Keratinocyte (primary cell): ENCODE data around the gene BICDL1. TPM values are rescaled to one million over a fixed set of nuclear protein-coding genes. Genes with fewer than 3 reads are reported as not detected.

Source experiments
- DNase-seq: peaks from one replicate; pipeline ENCODE4 v3.0.0-alpha.2; 2011; ENCODE audit warnings: low read depth, missing footprints, low spot score
- FAIRE-seq: peaks from 2 replicates; lab custom pipeline; 2011; peaks lifted over from hg19 to GRCh38; lab: Jason Lieb, UNC
- H2AFZ ChIP-seq: 2 replicates; pipeline ENCODE4 v1.6.0; 2012; ENCODE audit warnings: low read length, control low read depth, inconsistent platforms; ENCODE audit not compliant: control insufficient read depth
- H3K27ac ChIP-seq: 2 replicates; pipeline ENCODE4 v1.5.1; 2011; ENCODE audit warnings: low read length; ENCODE audit not compliant: control insufficient read depth, insufficient read depth
- H3K27me3 ChIP-seq: 3 replicates; pipeline ENCODE4 v1.6.0; 2011; ENCODE audit warnings: low read length; ENCODE audit not compliant: control insufficient read depth, insufficient read depth; ENCODE audit errors: extremely low read depth
- H3K36me3 ChIP-seq, 2 experiments: 2 replicates in 1 of 2; 3 replicates in 1 of 2; pipeline ENCODE4 v1.5.1; 2011; ENCODE audit warnings: low read length in 2 of 2, mild to moderate bottlenecking in 1 of 2; ENCODE audit not compliant: control insufficient read depth in 2 of 2, insufficient read depth in 2 of 2; ENCODE audit errors: extremely low read depth in 1 of 2
- H3K4me1 ChIP-seq: 3 replicates; pipeline ENCODE4 v1.5.1; 2011; ENCODE audit warnings: low read length; ENCODE audit not compliant: control insufficient read depth, insufficient read depth; ENCODE audit errors: extremely low read depth
- H3K4me2 ChIP-seq: 3 replicates; pipeline ENCODE4 v1.6.0; 2011; ENCODE audit warnings: low read depth, low read length; ENCODE audit not compliant: control insufficient read depth, insufficient read depth; ENCODE audit errors: extremely low read depth
- H3K4me3 ChIP-seq, 3 experiments: fragments of 200-600 bp in 1 of 3; sonication (generic) in 1 of 3; 2 replicates in 2 of 3; 3 replicates in 1 of 3; pipeline ENCODE4 v1.5.1; 2011 to 2016; ENCODE audit warnings: low read length in 3 of 3, mild to moderate bottlenecking in 3 of 3, control low read depth in 2 of 3, inconsistent platforms in 1 of 3, low read depth in 1 of 3, mixed read lengths in 1 of 3, mixed run types in 1 of 3, moderate library complexity in 1 of 3; ENCODE audit not compliant: control insufficient read depth in 2 of 3, insufficient read depth in 2 of 3; ENCODE audit errors: extremely low read depth in 1 of 3
- H3K79me2 ChIP-seq: 2 replicates; pipeline ENCODE4 v1.6.0; 2012; ENCODE audit warnings: low read length; ENCODE audit not compliant: control insufficient read depth, insufficient read depth
- H3K9ac ChIP-seq: 3 replicates; pipeline ENCODE4 v1.6.0; 2011; ENCODE audit warnings: low read length; ENCODE audit not compliant: control insufficient read depth, insufficient read depth; ENCODE audit errors: extremely low read depth
- H3K9me1 ChIP-seq: 3 replicates; pipeline ENCODE4 v1.6.0; 2011; ENCODE audit warnings: low read length; ENCODE audit not compliant: control insufficient read depth, insufficient read depth; ENCODE audit errors: extremely low read depth
- H3K9me3 ChIP-seq: 2 replicates; pipeline ENCODE4 v1.5.1; 2012; ENCODE audit warnings: low read depth, low read length; ENCODE audit not compliant: control insufficient read depth
- H4K20me1 ChIP-seq: 3 replicates; pipeline ENCODE4 v1.6.0; 2011; ENCODE audit warnings: low read length; ENCODE audit not compliant: control insufficient read depth, insufficient read depth; ENCODE audit errors: extremely low read depth
- CTCF ChIP-seq, 3 experiments: IDR thresholded peaks in 1 of 3; conservative IDR thresholded peaks in 1 of 3; optimal IDR thresholded peaks in 1 of 3; 2 replicates in 2 of 3; 3 replicates in 1 of 3; pipeline versions ENCODE3 to v1.5.1; 2011; ENCODE audit warnings: low read length in 3 of 3, mild to moderate bottlenecking in 3 of 3, moderate library complexity in 2 of 3, control low read depth in 1 of 3, inconsistent platforms in 1 of 3; ENCODE audit not compliant: insufficient read depth in 2 of 3; ENCODE audit errors: extremely low read depth in 1 of 3
- EZH2 ChIP-seq: IDR thresholded peaks from one replicate; pipeline ENCODE4 v1.6.1; 2012; ENCODE audit warnings: inconsistent platforms, mild to moderate bottlenecking, low read length, moderate library complexity
- dilution Hi-C: fragments of 300-500 bp; cut with MboI; formaldehyde crosslinking; loops from one replicate; pipeline ENCODE4 v1.7.0; 2020; ENCODE audit warnings: low sequenced_read_pairs; ENCODE audit not compliant: extremely low pct_ligation_motif_present
- polyA plus RNA-seq, 5 experiments: library from polyadenylated mRNA; depleted of rRNA in 3 of 5; stranded (reverse) in 3 of 5; stranded (forward) in 1 of 5; unstranded in 1 of 5; fragments of >200 nt; gene quantifications; 1 replicate in 1 of 5; 2 replicates in 3 of 5; 3 replicates in 1 of 5; pipeline versions ENCODE4 v1.2.1 to v1.2.3, GENCODE V29; 2011 to 2012; ENCODE audit warnings: missing spikeins in 2 of 5, low read depth in 1 of 5, low replicate concordance in 1 of 5

BICDL1 gene
- polyA plus RNA-seq, 1 donor (not counting 4 experiments of a cell fraction or from before 2014, with no cell fraction given): 6.4 TPM

GRCh38 chr12:120090626-120091295 is 101.7 kb downstream of the BICDL1 start:
- H3K4me3 ChIP-seq: no peak overlapping the region
- no peaks in the 10 kb centered on the region for H3K27me3 ChIP-seq
- H3K4me1 ChIP-seq: peaks cover 16% of the 10 kb centered on the region
- no peak overlapping the region for H3K4me2 ChIP-seq
- FAIRE-seq (no peak), DNase-seq (no peak)
- H3K9me1 ChIP-seq: no peaks in the 10 kb centered on the region
- no peak overlapping the region for H2AFZ ChIP-seq
- no peaks in the 10 kb centered on the region for H3K79me2 ChIP-seq
- peaks cover 8 to 15% of the 10 kb centered on the region in 2 experiments for H3K36me3 ChIP-seq
- dilution Hi-C loops: no loop called here
- H3K9ac ChIP-seq: no peak overlapping the region
- no peak overlapping the region for H3K27ac ChIP-seq
- no peaks in the 10 kb centered on the region for H3K9me3 ChIP-seq
- TF ChIP-seq CTCF (optimal IDR thresholded peaks at IDR 0.05 in 1 of 3, IDR thresholded peaks at IDR 0.05 in 1 of 3, conservative IDR thresholded peaks at IDR 0.05 in 1 of 3; ENCODE audit: extremely low read depth in 1 of 3, insufficient read depth in 2 of 3, low read length in 3 of 3): no peak
- H4K20me1 ChIP-seq: peaks cover 3% of the 10 kb centered on the region

- no peak overlapping the region for H2AFZ ChIP-seq
- no peaks in the 10 kb centered on the region for H3K79me2 ChIP-seq
- H3K36me3 ChIP-seq: peaks cover 12 to 21% of the 10 kb centered on the region in 2 experiments
- H3K4me1 ChIP-seq: peaks cover 9% of the 10 kb centered on the region
- TF ChIP-seq CTCF (optimal IDR thresholded peaks at IDR 0.05 in 1 of 3, IDR thresholded peaks at IDR 0.05 in 1 of 3, conservative IDR thresholded peaks at IDR 0.05 in 1 of 3; ENCODE audit: extremely low read depth in 1 of 3, insufficient read depth in 2 of 3, low read length in 3 of 3): no peak
- no peak for TF ChIP-seq EZH2
- FAIRE-seq (no peak), DNase-seq (no peak)
- H3K9me3 ChIP-seq: no peaks in the 10 kb centered on the region
- peaks cover 3% of the 10 kb centered on the region for H4K20me1 ChIP-seq
- H3K9ac ChIP-seq: no peak overlapping the region
- dilution Hi-C loops: no loop called here
- H3K4me2 ChIP-seq: no peak overlapping the region
- H3K27me3 ChIP-seq: no peaks in the 10 kb centered on the region
- H3K9me1 ChIP-seq: no peaks in the 10 kb centered on the region
- no peak overlapping the region for H3K27ac ChIP-seq
- no peak overlapping the region for H3K4me3 ChIP-seq
Observed at GRCh38 chr12:120091371-120092090, 102.5 kb downstream of the BICDL1 start.
